DOHH2 (cell line): ENCODE measurements around the gene UBTD1.

Experiments
- CTCF ChIP-seq: fragments of 200-600 bp; sonication (generic); IDR thresholded peaks from one replicate; pipeline ENCODE4 v1.5.1; 2014; ENCODE audit warnings: antibody characterized with exemption, mild to moderate bottlenecking, low read depth, low read length; ENCODE audit not compliant: poor library complexity, severe bottlenecking
- EZH2phosphoT487 ChIP-seq: fragments of 200-600 bp; sonication (generic); IDR thresholded peaks from 2 replicates; pipeline ENCODE4 v1.6.1; 2017; ENCODE audit warnings: borderline replicate concordance, mild to moderate bottlenecking, antibody characterized with exemption, low read length, moderate library complexity, mixed read lengths

GRCh38 chr10:97497572-97498075 is 1.1 kb upstream of the UBTD1 start:
- no peak for TF ChIP-seq CTCF
- no peak for TF ChIP-seq EZH2phosphoT487
